Kidney capillary endothelial cell (primary cell): ENCODE results near the gene ATG16L1.

ENCODE experiments used
- DNase-seq: peaks from one replicate; pipeline ENCODE4 v3.0.0-alpha.2; 2018; ENCODE audit warnings: low spot score

The ATG16L1 gene

GRCh38 chr2:233260661-233261060 is 9.2 kb downstream of the ATG16L1 start:
- no peak for DNase-seq

GRCh38 chr2:233261819-233262555 is 10.5 kb downstream of the ATG16L1 start:
- no peak for DNase-seq

GRCh38 chr2:233262562-233262961 is 11.1 kb downstream of the ATG16L1 start:
- DNase-seq = no peak

GRCh38 chr2:233263045-233263570 is 11.6 kb downstream of the ATG16L1 start:
- no peak for DNase-seq

- DNase-seq = no peak
Observed at GRCh38 chr2:233264667-233265066, 13.2 kb downstream of the ATG16L1 start.

- DNase-seq = no peak
Observed at GRCh38 chr2:233265899-233266431, 14.5 kb downstream of the ATG16L1 start.

- no peak for DNase-seq
Observed at GRCh38 chr2:233266481-233266880, 15.0 kb downstream of the ATG16L1 start.

- DNase-seq = no peak
Observed at GRCh38 chr2:233267516-233268245, 16.2 kb downstream of the ATG16L1 start.

GRCh38 chr2:233270366-233270765 is 18.9 kb downstream of the ATG16L1 start:
- no peak for DNase-seq

GRCh38 chr2:233270951-233271350 is 19.5 kb downstream of the ATG16L1 start:
- DNase-seq = no peak

- no peak for DNase-seq
Observed at GRCh38 chr2:233271693-233272092, 20.2 kb downstream of the ATG16L1 start.

- no peak for DNase-seq
Observed at GRCh38 chr2:233273120-233273519, 21.6 kb downstream of the ATG16L1 start.

- DNase-seq = no peak
Observed at GRCh38 chr2:233275223-233275622, 23.8 kb downstream of the ATG16L1 start.

- DNase-seq = no peak
Observed at GRCh38 chr2:233278921-233279320, 27.4 kb downstream of the ATG16L1 start.

- no peak for DNase-seq
Observed at GRCh38 chr2:233280114-233280693, 28.7 kb downstream of the ATG16L1 start.

- no peak for DNase-seq
Observed at GRCh38 chr2:233281553-233281952, 30.1 kb downstream of the ATG16L1 start.

GRCh38 chr2:233281992-233282603 is 30.6 kb downstream of the ATG16L1 start:
- DNase-seq = no peak

- no peak for DNase-seq
Observed at GRCh38 chr2:233285921-233286320, 34.4 kb downstream of the ATG16L1 start.

GRCh38 chr2:233287871-233288270 is 36.4 kb downstream of the ATG16L1 start:
- no peak for DNase-seq

- no peak for DNase-seq
Observed at GRCh38 chr2:233288663-233289062, 37.2 kb downstream of the ATG16L1 start.

GRCh38 chr2:233289648-233290047 is 38.2 kb downstream of the ATG16L1 start:
- DNase-seq = no peak
